GM03348 (cell line): ENCODE results near the gene BRD1.
A peak's percentile ranks its signal among the peaks of the same experiment; 100 is the strongest.
"Not testable (repeated sequence)": the region's sequence is repeated elsewhere in the genome, so short reads cannot be mapped to it uniquely, and the experiment has no call there.

Experiments used
- DNase-seq: peaks from one replicate; pipeline ENCODE4 v3.0.0; 2012; ENCODE audit warnings: low spot score

Gene BRD1

DNA sequence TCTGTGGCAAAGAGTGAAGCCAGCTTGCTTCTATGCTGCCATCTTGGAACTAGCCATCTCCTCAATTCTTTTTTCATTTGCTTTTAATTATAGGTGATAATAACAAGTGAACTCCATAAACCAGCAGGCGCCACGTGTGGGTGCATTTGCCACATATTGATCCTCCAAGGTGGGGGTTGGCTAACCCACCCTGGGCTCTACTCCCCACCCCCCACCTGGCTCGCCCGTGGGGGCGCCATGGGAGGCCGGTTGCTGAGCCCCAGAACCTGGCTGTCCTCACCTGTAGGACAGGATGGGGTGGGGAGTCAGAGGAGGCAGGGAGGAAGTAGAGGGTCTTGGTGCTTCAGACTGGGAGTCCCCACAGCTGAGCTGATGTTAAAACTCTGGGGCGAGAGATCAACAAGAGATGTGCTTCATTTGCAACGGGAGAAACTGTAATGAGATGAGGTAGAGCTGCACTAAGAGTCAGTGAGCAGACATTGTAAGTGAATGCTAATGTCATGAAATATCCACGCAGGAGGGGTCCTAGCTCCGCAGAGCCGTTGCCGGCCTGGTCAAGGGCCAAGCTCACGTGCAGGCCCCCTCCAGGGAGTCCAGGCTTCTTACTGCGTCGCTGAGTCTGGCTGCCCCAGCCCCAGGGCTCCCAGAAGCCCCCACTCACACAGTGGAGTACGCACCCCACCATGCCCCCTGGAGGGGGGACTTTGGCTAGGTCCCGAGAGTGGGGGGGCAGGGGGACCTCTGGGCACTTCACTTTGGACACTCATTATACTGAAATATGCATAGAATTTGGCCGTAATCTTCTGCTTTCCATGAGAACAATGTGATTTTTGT lies 59.4 kb downstream of the BRD1 start:
- DNase-seq: no peak

DNA sequence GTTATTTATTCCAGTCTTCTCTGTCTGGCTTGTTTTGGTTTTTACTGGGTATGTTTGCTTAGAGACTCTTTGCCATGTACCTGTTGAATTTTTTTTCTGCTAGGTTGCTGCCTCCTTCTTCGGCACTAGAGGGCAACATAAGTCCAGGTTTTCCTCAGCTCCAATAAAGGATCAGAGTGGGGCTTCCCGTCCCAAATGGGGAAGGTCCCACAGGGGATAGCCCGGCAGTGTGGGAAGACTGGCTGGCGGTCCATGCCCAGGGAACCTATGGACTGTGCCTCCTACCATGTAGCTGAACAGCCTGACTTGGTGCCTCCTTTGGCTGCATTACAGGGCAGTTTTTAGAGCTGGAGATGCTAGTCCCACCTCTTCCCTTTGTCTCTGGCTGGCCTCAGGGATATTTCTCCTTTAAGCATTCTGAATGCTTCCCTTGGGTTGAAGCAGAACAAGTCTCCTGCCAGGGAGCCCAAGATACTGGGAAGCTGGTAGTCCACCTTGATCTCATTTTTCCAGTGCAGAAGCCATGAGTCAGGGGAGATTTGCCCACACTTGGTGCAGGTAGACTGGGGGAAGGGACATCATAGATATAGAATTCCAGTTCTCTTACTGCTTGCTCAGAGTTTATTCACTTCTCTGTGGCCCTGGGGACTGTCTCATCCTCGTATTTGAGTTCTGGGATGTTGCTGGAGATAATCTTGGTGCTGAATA lies 60.2 kb downstream of the BRD1 start:
- peak; percentile 66 for DNase-seq

DNA sequence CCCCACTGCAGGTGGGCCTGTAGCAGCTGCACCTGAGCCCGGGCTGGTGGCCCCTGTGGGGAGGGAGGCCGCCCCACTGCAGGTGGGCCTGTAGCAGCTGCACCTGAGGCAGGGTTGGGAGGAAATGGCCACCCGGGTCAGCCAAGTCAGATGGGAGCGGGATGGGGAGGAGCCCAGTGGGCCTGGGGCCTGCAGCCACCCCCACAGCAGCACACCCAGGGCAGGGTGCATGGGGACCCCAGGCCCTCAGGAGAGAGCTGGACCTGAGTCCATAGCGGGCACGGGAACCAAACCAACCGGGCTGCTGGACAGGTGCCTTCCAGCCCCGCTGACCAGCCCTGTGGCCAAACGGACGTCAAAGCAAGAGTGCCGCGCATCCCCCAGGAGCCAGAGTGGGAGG lies 61.7 kb downstream of the BRD1 start:
- DNase-seq: no peak

DNA sequence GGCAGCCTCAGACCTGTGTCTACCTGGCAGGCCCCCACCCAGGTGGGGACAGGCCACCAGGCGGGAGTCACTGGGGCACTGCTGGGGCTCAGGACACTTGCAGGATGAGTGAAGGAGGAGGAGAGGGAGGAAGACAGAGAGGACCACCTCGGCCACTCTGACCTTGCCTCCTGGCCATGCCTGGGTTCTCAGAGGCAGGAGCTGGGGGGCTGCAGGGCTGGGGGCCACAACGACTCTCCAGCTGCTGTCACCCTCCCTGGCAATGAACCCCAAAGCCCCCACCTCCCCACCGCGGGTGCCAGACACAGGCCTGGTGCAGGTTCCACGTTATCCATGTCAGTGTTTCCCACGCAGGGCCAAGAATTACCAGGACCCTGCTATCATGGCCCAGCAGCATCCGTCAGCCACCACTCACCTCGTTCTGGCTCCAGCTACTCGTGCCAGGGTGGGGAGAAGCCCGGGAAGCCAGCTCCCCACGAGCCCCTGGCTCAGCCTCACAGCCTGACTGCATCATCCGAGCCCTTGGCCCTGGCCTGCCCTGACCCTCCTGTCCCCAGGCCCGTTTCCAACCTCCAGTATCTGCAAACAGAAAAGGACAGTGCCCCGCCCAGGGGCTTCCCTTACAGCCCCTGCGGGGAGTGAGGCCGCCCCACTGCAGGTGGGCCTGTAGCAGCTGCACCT lies 62.4 kb downstream of the BRD1 start:
- no peak for DNase-seq

DNA sequence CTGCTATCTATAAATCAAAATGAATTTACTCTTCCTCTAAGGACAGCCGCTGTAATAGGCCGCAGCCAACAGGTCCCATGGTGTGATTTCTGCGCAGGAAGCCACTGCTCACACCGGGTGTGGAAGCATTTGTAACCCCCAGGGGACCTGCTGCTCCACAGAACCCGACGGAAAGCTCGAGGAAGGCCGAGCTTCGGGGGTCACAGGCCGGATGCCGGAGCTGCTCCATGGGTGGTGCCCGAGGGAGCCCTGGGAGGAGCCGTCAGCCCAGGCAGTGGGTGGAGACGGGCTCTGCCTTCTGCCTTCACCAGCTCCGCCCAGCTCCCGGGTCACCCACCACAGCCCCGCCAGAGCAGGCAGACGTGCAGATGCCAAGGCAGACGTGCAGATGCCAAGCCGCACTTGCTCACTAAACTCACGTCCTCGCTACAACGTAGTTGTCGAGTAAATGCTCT lies 63.5 kb downstream of the BRD1 start:
- DNase-seq: peak; percentile 81

DNA sequence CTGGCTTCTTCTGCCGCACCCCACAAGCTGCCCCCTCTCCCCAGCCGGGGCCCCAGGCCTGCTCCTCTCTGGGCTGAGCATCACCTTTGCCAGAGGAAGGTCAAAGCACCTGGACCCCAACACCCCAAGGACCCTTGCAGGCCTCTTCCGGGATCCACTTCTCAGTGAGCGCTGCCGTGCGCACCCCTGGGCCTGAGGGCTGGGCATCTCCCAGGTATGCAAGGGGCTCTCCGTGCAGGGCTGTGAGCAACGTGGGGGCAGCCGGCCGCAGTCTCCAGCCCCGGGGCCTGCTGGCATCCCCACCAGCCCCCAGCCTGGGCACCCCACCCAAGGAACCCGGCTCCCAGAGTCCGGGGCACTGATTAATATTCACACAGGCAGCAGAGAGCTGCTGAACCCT lies 64.0 kb downstream of the BRD1 start:
- no peak for DNase-seq

DNA sequence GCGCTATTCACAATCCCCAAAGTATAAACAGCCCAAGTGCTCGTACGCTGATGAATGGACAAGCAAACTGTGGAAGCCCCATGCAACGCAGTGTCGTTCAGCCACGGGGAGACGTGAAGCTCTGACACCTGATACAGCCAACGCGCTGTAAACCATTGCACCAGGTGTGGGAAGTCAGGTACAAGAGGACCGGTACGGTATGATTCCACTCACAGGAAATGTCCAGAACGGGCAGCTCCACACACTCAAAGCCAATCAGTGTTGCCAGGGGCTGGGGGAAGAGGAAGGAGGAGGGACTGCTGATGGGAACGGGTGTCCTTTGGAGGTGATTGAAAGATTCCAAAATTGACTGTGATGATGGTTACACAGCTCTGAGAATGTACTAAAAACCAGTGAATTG lies 64.5 kb downstream of the BRD1 start:
- DNase-seq: no peak

DNA sequence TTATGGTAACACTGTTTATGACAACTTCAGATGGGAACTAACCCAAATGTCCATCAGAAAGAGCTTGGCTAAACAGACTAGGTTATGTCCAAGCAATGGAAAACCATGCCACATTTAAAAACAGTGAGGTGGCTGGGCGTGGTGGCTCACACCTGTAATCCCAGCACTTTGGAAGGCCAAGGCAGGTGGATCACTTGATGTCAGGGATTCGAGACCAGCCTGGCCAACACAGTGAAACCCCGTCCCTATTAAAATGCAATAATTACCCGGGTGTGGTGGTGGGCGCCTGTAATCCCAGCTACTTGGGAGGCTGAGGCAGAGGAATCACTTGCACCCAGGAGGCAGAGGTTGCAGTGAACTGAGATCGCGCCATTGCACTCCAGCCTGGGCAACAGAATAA lies 65.1 kb downstream of the BRD1 start:
- DNase-seq: not testable (repeated sequence)

DNA sequence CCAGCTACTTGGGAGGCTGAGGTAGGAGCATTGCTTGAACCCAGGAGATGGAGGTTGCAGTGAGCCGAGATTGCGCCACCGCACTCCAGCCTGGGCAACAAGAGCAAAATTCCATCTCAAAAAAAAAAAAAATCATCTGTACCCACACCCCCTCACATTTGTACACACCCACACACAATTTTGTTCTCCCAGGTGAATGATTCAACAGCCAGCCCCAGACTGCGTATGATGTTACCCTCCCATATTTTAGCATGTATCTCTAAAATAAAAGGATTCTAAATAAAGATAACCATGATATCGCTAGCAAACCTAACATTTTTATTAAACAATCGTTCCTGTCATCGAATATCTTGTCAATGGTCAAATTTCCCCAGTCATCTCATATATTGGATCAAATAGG lies 65.8 kb downstream of the BRD1 start:
- DNase-seq: no peak

DNA sequence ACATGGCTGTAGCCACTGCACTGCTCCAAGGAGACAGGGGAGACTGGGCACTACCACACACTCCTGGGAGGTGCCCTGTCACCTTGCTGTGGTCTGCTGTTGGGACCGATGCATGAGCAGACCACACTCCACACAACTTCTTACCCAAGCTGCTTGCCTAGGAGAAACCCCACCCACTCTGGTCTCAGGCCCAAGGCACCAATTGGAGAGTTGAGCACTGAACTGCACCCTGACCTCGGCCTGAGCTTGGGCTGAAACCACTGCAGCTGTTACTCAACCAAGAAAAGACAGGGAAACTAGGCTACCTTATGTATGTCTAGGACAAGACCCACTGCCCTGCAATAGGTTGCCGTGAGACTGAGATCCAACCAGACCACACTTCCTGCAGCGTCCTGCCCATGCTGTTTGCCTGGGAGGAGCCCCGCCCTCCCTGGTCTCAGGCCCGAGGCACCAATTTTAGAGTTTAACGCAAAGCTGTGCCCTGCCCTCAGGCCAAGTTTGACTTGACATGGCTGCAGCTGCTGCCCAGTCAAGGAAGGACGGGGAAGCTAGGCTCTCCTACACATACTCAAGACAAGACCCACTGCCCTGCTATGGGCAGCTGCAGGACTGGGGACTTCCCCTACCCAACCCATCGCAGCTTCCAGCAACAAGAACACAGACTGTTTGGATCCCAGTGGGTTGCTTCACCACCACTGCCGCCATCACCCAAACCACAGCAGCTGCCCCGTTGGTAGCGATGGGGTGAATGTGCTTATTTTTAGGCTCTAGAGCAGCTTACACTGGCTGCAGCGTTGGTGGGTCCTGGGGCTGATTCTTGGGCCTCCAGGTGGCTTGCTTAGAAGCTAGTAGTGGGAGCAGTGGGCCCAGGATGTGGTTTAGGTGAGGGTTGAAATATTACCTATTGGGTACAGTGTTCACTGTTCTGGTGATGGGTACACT lies 66.8 kb downstream of the BRD1 start:
- DNase-seq: no peak

DNA sequence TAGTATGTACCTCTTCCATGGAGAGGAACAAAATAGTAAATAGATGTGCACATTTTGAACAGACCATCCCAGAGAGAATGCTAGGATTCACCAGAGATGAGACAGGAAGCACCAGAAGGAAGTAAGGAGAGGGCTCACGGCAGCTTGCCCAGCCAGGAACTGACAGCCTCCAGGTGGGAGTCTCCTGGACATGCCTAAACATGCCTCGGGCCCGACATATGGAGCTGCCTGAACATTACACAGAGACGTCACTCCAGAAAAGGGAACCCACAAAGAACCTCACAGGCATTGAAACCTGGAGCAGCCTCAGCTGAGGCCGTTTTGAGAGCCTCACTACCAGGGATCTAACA lies 67.4 kb downstream of the BRD1 start:
- DNase-seq: no peak

DNA sequence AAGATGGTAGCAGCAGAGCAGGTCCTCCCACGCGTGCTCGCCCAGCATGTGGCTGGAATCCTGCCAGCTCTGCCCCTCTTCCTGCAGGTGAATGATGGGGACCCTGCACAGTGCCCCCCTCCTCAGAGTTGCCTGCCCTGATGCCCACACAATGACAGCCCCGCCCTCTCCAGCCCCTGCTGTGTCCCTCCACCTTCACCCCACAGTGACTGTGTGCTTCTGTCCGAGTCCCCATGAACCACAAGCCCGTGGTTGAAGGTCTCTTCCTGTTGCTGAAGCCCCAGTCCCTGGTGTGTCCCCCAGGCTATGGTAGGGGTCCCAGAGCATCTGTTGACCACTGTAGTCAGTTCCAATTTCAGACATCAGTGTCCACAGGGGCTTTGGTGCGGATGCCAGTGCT lies 71.0 kb downstream of the BRD1 start:
- DNase-seq: no peak

DNA sequence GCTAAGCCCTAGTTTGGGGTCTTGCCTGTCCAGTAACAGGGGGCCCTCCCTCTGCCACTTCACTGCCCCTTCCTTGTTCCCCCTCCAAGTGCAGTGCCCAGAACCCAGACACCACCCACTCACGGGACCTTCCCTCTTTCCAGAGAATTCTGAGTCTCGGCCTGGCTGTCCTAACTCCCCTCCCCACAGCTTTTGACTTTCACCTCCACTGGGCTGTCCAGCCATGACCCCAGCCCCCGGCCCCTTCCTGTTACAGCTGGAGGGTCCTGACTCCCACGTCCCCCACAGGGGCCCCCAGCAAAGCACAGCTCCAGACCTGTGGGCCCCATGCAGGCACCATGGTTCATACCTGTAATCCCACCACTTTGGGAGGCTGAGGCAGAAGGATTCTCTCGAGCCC lies 71.5 kb downstream of the BRD1 start:
- DNase-seq: no peak

DNA sequence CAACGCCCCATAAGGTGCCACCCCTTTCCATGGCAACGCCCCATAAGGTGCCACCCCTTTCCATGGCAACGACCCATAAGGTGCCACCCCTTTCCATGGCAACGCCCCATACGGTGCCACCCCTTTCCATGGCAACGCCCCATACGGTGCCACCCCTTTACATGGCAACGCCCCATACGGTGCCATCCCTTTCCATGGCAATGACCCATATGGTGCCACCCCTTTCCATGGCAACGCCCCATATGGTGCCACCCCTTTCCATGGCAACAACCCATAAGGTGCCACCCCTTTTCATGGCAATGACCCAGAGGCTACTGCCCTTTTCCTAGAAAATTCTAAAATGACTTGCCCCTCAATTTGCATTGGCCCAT lies 72.1 kb downstream of the BRD1 start:
- no peak for DNase-seq

DNA sequence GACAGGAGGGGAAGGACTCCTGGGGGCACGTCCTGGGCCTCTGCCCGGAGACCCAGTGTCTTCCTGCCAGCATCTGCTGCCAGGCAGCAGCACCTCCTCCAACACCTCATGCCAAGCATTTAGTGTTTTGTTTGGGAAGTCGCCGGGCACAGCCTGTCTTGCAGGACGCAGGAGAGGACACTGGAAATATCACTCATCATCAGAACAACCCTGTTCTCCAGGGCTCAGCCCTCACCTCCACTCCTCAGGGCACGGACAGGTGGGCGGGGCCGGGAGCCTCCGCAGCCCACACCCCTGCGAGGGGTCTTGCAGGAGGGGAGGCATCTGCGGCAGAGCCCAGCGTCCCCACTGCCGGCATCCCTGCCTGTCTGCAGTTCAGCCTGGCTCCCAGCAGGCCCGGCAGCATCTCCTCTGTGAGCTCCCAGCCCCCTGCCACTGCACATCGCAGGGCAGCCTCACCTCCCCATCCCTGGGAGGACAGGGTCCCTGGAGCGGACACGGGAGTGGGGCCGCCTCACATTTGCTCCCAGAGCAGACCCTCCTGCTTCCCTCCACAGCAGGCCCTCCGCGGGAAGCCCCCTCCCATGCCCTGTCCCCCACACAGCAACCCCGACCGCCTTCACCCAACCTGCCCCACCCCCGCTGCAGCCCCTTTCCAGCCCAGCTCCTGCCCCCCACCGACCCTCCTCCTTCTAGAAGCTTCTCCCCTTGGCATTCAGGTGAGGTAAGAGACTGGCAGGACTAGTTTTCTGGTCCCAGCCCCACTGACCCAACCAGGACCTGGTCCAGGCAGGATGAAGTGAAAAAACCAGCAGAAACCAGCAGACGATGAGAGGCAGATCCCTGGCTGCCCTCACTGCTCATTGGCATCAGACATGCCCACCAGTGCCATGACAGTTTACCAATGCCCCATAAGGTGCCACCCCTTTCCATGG lies 72.7 kb downstream of the BRD1 start:
- DNase-seq: peak; percentile 11

DNA sequence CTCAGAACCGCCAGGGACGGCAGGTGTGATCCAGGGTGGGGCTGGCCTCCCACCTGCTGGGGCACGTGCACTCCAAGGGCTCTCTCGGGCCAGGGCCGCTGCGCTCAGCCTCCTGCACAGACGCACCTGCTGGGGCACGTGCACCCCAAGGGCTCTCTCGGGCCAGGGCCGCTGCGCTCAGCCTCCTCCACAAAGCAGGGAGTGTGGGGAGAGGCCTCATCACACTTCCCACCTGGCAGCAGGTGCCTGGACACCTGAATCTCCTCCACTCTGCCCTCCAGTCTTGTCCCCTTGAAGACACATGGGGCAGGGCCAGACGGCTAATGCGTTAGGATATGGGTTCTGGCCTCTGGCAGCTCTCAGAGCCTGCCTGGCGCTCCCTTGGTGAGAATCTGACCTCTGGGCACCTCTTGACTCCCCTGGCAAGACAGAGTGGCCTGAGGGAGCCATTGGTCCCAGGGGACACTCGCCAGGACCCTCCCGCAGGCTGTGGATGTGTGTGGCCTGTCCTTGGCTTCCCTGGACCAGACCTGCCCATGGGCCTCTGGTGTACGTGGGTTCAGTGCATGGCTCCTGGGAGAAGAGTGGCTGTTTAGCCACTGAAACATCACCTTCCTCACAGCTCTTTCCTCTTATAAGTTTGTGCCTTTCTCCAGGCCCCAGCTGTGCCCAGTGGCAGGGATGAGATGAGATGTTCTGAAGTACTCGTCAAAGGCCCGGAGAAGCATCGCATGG lies 73.5 kb downstream of the BRD1 start:
- DNase-seq: peak; percentile 6

DNA sequence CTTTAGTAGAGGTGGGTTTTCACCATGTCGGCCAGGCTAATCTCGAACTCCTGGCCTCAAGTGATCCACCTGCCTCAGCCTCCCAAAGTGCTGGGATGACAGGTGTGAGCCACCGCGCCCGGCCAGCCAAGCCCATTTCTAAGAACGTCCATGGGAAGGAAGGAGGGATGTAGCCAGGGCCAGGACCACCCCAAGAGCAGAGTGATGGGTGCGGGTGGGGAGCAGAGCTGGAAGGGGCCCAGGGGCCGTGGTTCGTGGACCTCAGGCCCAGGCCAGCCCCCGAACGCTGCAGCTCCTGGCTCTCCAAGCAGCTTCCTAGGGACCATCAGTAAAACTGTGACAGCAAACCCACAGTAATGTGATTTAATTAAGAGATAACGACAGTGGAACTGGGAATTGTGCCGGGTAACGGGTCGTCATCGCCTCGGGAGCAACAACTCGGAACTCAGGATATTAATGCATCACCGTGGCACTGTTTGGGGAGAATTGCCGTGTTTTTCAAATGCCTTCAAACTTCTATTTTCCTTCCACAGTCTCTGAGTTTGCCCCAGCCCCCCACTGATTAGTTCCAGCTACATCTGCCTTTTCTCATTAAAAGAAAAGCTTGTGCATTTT lies 74.3 kb downstream of the BRD1 start:
- DNase-seq: peak; percentile 20

DNA sequence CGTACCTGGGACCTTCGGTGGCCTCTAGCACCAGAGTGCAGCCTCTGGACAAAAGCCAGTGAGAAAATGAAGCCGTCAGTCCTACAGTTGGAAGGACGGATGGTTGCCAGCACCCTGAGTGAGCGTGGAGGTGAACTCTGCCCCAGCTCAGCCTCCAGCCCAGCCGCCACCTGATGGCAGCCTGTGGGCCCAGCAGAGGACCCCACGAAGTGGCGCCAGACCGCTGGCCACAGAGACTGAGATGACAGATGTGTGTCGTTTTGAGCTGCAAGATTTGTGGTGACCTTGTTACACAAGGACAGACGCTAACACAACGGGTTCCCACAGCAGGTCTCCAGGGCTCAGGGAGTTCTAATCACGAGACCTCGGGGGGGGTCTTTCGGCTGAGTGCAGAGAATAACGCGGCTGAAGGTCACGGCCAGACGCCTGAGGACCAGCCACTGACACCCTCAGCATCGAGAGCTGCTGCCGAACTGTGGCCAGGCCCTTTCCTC lies 75.0 kb downstream of the BRD1 start:
- peak; percentile 9 for DNase-seq

DNA sequence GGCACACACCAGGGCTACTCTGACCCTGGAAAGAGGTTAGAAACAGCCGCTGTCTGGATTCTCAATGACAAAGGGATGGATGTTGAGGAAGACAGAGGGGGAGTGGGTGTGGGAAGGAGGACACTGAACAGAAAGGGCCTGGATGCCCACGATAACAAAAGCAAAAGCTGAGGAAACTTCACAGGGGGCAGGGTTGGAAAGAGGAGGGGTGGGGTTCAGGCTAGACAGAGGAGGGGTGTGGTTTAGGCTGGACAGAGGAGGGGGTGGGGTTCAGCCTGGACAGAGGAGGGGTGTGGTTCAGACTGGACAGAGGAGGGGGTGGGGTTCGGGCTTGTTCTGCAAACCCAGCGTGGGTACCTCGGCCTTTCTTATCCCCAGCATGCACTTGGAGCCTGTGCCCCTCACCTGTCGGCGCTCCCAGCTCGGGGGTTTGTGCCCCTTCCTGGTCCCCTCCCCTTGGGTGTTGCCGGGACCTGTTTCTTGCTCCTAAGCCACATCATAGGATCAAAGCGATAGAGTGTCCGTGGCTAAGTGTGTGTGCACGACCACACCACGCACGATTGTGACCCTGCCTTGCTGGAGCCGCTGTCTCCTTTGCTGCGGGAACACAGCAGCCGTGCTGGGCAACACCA lies 75.6 kb downstream of the BRD1 start:
- DNase-seq: peak; percentile 6
